HG02938 (cell line): Measurements from ENCODE around the gene TK2.
"Not testable (repeated sequence)": the region's sequence is repeated elsewhere in the genome, so short reads cannot be mapped to it uniquely, and the experiment has no call there.

Experiments used
- ATAC-seq: cut with Tn5 transposase; IDR thresholded peaks from one replicate; pipeline ENCODE4 v1.9.1; 2021; ENCODE audit warnings: mild to moderate bottlenecking, moderate library complexity; ENCODE audit not compliant: unreplicated experiment

TK2 gene

DNA sequence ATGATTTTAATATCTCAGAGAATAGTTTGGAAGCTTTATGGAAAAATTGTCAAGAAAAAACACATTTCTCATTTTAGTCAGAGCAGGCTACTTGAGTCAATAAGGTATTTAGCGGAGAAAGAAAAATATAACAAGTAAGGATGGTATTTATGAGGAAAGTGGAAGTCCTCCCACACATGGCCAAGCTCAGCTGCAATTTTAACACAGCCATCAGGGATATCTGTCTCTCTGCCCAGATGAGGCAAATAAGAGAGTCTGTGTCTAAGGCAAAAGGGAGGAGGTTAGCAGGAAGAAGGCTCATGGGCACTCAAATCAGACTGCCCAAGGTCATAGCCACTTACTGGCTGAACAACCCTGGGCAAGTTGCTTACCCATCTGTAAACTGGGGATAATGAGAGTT, 24.2 kb upstream of the TK2 start:
- no peak for ATAC-seq

DNA sequence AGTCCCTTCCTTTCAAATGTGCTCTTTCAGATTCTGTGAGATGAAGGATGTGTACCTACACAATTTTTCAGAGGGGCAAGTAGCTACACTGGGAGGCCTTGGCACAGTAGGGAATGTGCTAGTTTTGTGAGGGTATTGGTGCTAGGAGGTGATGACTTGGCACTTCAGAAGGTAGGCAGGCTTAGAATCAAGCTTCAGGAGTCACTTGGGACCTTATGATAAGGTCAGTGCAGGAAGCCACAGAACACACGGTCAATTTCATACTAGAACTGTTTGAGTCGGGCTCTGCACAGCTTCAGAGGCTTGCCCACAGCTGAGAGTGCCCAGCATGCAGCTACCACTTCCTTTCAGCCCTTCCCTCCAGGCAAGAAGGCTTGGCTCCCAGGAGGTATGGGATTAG, 22.4 kb upstream of the TK2 start:
- ATAC-seq, result no peak

DNA sequence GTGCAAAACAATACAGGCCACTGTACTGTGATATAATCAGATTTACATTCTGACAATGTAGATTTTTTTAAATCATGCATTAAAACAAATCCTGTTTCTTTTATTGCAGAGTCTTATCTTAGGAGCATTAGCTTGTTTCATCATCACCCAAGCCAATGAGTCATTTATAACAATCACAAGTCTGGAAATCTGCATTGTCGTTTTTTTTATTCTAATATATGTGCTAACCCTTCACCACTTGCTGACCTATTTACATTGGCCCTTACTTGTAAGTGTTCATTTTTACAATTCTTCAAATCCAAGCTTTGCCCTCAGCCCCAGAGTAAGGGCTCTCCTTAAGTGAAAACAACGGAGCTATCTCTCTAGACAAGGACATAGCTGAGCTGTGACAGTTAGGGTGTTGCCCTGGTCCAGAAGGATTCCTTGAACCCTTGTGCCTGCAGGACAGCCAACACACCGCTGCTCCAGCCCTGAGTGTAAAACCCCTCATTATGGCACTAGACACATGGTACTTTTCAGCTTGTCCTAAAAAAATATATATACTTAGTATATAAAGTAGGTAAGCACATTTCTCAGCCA, 20.0 kb upstream of the TK2 start:
- ATAC-seq, result no peak

GRCh38 chr16:66569131-66569530, 19.2 kb upstream of the TK2 start:
- no peak for ATAC-seq

DNA sequence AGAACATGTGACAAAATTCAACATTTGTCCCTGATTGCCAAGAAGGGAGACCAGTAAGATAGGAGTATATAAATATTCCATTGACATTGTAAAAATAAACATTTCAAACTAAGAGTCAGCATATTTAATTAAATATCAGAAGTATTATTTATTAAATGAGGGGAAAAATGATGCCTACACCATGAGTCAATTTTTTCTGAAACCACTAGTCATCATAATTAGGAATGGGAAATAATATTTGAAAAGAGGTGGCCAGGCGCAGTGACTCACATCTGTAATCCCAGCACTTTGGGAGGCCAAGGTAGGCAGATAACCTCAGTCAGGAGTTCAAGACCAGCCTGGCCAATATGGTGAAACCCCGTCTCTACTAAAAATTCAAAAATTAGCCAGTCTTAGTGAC, 18.4 kb upstream of the TK2 start:
- ATAC-seq, result no peak

- not testable (repeated sequence) for ATAC-seq
These were observed 17.3 kb upstream of the TK2 start for GRCh38 chr16:66567270-66567669.

DNA sequence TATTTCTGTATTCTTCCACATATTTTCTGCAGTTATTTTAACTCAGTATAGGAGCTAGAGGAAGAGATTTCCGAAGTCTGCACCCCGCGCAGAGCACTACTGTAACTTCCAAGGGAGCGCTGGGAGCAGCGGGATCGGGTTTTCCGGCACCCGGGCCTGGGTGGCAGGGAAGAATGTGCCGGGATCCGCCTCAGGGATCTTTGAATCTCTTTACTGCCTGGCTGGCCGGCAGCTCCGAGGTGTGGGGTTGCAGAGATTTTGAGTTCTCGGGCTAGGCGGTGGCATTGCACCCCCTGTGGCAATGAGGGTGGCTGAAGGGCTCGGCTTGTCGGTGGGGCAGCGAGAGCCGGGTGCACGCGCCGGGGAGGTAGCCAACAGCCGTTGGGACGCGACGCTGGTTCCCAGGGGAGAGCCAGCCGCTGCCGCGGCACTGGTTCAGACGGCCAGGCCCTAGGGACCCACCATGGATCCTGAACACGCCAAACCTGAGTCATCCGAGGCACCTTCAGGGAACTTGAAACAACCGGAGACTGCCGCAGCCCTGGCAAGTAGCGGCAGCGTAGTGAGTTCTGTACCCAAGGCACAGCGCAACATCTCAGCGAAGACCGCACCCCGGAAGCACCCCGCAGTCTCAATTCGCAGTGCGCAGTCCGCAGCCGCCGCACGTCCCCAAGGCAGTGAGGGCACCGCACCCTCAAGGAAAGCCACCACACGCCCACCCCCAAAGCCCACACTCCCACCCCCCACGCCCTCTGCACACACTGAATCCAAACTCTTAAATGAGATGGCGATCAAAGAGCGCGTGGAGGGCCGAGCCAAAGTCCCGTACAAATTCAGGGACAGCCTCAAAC, 16.4 kb upstream of the TK2 start, which contains the start of gene CMTM1:
Gene CMTM1 (plus strand): TSS at position 389 of the 851 bp plus-strand sequence. CDS start 75 bp downstream, at position 464.
- no peak for ATAC-seq

GRCh38 chr16:66563574-66564334, 13.8 kb upstream of the TK2 start:
- ATAC-seq, result no peak

- ATAC-seq, result no peak
These were observed 13.1 kb upstream of the TK2 start for GRCh38 chr16:66562986-66563385.

GRCh38 chr16:66562409-66562808, 12.5 kb upstream of the TK2 start:
- ATAC-seq, result no peak

DNA sequence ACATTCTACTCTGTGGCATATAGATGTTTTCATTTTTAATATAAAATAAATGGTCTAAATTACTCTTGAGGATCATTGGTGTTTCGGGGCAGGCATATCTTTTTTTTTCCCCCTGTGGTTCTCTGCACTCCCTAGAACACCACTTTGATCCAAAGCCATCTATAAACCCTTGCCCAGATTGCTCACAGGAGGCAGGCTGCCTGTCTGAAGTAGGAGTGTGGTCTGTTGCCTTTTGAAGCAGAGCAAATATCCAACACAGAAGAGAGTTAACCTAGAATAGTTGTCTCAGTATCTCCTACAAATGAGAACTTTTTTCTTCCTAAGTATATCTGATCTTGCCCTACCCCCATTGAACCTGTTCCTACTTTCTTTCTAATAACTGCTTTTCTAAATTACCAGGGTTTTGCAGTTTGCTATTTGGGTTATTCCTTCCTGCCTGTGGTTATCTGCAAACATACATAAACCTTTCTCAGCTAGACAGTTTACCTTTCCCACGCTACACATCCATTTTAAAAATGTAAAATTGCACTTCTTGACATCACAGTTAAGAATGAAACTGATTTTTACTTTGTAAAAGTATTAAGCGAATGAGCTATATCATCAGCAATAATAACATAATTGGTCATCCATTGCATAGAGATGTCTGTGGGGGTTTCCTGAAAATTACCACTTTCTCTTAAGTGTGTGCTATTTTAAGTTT, 11.6 kb upstream of the TK2 start:
- ATAC-seq, result no peak

DNA sequence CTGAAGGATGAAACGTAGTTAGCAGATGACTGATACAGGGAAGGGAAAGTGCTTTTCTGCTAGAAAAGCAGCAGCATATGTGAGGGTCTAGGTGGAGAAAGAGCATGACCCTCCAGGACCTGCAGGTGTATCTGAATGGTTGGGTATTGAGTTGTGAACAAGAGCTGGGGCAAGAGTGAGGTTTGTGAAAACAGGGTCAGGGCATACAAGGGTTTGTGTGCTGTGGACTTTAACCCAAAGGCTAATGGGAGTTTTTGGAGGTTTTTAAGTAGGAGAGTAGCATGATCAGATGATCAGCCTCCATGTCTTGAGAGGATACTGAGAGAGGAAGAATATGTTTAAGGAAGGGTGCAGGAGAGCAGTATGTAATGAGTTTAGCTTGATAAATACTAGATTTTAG, 10.2 kb upstream of the TK2 start:
- ATAC-seq, result no peak

- no peak for ATAC-seq
These were observed 4.6 kb upstream of the TK2 start for GRCh38 chr16:66554495-66554894.

DNA sequence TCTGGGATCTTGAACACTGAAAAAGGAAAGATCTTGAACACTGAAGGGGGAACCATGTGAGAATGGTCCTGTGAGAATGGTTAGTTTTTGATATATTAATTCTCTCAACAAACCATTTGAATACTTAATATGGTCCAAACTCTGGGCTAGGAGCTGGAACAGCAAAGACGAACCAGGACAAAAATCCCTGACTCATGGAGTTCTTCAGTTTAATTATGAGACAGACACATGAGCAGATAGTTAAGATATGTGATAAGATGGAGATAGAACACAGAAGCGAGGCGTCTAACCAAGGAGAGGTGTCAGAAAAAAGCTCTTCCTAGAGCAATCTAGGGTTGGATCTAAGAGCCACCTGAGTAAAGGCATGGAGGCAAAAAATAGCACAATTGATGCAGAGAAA, 4.1 kb upstream of the TK2 start:
- ATAC-seq, result no peak

DNA sequence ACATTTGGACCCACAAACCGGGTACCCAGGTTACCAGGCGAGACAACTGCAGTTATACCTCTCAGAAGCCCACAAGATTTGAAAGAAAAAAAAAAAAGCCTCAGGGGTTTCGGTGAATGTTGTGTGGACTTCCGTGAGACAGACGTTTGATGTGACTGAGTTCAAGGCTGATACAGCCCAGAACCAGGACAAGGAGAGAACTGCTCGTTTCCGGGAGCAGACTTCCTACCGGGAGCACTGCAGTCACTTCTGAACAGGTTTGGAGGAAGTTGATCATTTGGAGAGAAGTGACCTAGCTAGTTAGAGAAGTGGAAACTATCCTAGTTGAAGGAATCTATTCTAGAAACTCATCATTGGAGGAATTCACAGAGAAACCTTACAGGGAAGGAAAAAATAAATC, 3.3 kb upstream of the TK2 start:
- ATAC-seq, result no peak

GRCh38 chr16:66552286-66553177, 2.6 kb upstream of the TK2 start, which contains the start of gene CKLF:
CKLF (plus strand) TSS chr16:66552576; CDS start chr16:66552716, 140 bp downstream.
- ATAC-seq, result peak; percentile 65

DNA sequence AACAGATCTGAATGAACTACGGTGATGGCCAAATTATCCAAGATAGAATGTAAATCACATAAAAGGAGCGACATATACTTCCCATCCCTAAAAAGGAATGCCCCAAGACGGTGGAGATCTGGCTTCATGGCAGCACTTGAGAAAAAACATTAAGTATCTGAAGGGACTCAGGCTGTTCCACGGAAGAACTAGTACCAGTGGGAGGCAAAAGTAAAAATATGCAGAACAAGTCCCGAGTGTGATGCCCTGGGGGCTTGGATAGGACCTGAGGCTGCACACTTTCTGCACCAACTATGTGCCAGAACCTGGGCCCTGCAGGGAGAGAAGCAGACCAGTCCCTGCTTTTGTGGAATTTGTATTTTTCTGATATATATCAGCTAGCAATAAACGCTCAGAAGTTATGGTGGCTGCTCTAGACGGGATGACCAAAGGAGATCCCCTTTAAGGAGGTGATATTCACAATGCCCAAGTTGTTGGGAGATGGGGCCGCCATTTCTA, 1.9 kb upstream of the TK2 start:
- no peak for ATAC-seq

- ATAC-seq, result no peak
These were observed 1.4 kb upstream of the TK2 start for GRCh38 chr16:66551348-66551759.

DNA sequence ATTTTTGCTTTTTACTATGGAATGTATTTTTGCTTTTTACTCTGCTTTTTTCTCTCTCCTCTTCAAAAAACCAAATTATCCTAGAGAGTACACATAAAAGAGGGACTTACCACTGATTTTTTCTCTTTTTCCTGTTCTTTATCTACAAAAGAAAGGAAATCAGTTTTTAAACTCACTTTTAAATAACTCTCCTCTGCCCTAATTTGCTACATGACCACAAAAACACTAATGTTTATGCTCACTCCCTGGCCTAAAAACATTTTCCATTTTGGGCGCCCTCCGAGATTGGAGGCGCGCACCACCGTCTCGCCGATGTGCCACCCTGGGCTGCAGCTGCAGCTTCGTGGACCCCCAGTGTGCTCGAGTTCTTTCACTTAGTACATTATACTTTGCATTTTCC, 1.1 kb downstream of the TK2 start:
- ATAC-seq, result no peak

GRCh38 chr16:66548068-66548467, 1.9 kb downstream of the TK2 start:
- ATAC-seq, result no peak
